Fibroblast of mammary gland (primary cell): ENCODE measurements around the gene SLC39A11.
"Not testable (repeated sequence)": the region's sequence is repeated elsewhere in the genome, so short reads cannot be mapped to it uniquely, and the experiment has no call there.

Experiments used
- DNase-seq: peaks from one replicate; pipeline ENCODE4 v3.0.0-alpha.2; 2010; ENCODE audit warnings: low read depth
- H3K4me3 ChIP-seq: 2 replicates; pipeline ENCODE4 v1.5.1; 2011; ENCODE audit warnings: low read depth, mild to moderate bottlenecking, low read length, moderate library complexity; ENCODE audit not compliant: control insufficient read depth
- CTCF ChIP-seq: conservative IDR thresholded peaks from 2 replicates; pipeline ENCODE4 v1.5.1; 2011; ENCODE audit warnings: low read depth, low read length, inconsistent platforms; ENCODE audit not compliant: control insufficient read depth, insufficient read depth

The SLC39A11 gene

GRCh38 chr17:72938482-72938881, 154.0 kb downstream of the SLC39A11 start:
- no peak for DNase-seq
- H3K4me3 ChIP-seq = no peak overlapping the region
- TF ChIP-seq CTCF = no peak

GRCh38 chr17:72937707-72938106, 154.8 kb downstream of the SLC39A11 start:
- no peak for DNase-seq
- TF ChIP-seq CTCF = no peak
- H3K4me3 ChIP-seq = no peak overlapping the region

GRCh38 chr17:72937254-72937653, 155.2 kb downstream of the SLC39A11 start:
- DNase-seq, H3K4me3 ChIP-seq: not testable (repeated sequence)

- no peak for TF ChIP-seq CTCF
- H3K4me3 ChIP-seq = no peak overlapping the region
- no peak for DNase-seq
Measured at GRCh38 chr17:72935984-72936383, 156.5 kb downstream of the SLC39A11 start.

DNA sequence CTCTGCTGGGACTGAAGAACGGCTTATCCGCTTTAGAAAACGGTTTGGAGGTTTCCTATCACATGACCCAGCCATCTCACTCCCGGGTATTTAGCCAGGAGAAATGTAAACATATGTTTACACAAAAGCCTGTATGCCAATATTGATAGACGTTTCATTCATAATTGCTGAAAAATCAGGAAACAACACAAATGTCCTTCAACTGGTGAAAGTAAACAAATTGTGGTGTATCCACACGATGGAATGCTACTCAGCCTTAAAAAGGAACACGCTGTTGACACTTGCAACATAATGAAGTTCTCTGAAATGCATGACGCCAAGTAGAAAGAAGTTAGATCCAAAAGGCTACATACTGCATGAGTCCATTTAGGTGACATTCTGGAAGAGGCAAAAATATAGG, 157.6 kb downstream of the SLC39A11 start:
- no peak overlapping the region for H3K4me3 ChIP-seq
- TF ChIP-seq CTCF = no peak
- DNase-seq = no peak

DNA sequence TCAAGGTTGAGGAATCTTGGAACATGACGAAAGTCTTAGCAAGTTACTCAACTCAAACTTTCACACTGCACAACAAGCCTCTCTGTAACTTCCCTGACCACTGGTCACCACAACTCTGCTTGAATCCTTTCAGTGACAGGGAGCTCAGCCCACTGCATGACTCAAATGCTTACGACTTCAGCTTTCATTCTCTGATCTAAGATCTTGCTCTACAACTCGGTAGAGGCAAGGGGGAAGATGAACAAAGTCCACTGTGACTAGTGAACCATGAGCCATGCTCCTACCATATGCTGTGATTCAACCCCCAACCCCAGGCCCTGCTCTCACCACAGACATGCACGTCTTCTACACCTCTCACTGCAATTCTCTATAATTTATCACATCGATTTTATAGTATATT, 160.9 kb downstream of the SLC39A11 start:
- no peak overlapping the region for H3K4me3 ChIP-seq
- no peak for DNase-seq
- TF ChIP-seq CTCF = no peak

DNA sequence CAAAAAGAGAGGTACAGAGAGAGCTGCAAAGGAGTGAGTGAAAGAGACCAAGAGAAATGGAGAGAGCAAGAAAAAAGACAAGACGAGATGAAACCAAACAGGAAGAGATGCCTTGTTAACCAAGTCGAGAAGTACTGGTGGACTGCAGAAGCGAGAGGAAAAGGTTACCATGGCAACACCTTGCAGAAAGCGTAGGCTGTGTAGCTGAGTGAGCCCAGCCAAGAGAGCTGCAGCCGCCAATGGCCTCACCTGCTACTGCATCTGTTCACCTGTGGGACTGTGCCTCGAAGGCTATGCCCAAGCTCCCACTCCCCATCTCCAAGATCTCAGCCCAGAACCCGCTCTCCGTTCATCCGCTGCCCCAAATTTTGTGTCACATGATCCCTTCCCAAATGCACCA, 161.3 kb downstream of the SLC39A11 start:
- no peak for DNase-seq
- no peak overlapping the region for H3K4me3 ChIP-seq
- no peak for TF ChIP-seq CTCF

GRCh38 chr17:72930031-72930430, 162.5 kb downstream of the SLC39A11 start:
- no peak overlapping the region for H3K4me3 ChIP-seq

More at GRCh38 chr17:72930031-72930430, 162.5 kb downstream of the SLC39A11 start:
- DNase-seq = no peak
- TF ChIP-seq CTCF = no peak
